Measurements from ENCODE around the gene RAB5A.
"Not testable (repeated sequence)": the region's sequence is repeated elsewhere in the genome, so short reads cannot be mapped to it uniquely, and the experiment has no call there.

The RAB5A gene

GRCh38 chr3:19946832-19947548 is at the start of gene RAB5A:
Gene RAB5A, plus strand, starts transcription at chr3:19947097. Its CDS starts 3,802 bp downstream, at chr3:19950899.
- DNase-seq (ENCODE audit: low read depth in 1 of 2, low spot score in 1 of 2): peak; percentile 91 to 96

GRCh38 chr3:19898721-19899120 is 48.2 kb upstream of the RAB5A start:
- no peak for DNase-seq (ENCODE audit: low read depth in 1 of 2, low spot score in 1 of 2)

DNA sequence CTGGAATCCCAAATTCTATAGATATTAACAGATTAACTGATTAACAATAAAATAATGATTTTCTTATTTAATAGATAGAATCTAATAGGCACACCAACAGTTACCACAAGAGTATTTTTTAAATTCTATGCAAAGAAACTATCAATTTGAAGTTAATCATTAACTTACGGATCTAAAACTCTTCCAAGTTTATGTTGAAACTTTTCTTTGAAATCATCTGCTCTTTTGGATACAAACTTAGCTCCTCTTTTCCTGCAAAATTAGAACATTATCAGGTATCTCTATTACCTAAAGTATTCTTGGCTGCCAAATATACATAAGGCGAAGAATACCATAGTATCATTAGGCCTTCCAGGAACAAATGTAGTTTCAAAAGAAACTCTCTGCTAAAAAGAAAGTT is 47.6 kb upstream of the RAB5A start:
- DNase-seq (ENCODE audit: low read depth in 1 of 2, low spot score in 1 of 2): no peak

DNA sequence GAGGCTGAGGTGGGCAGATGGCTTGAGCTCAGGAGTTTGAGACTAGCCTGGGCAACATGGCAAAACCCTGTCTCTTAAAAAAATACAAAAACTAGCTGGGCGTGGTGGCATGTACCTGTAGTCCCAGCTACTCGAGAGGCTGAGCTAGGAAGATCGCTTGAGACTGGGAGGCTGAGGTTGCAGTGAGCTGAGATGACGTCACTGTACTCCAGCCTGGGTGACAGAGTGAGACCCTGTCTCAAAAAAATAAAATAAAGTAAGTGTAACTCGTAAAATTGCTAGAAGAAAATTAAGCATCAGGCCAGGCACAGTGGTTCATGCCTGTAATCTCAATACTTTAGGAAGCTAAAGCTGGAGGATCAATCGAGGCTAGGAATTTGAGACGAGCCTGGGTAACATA is 47.1 kb upstream of the RAB5A start:
- DNase-seq (ENCODE audit: low read depth in 1 of 2, low spot score in 1 of 2): not testable (repeated sequence)

GRCh38 chr3:19901337-19901736 is 45.6 kb upstream of the RAB5A start:
- DNase-seq (ENCODE audit: low read depth in 1 of 2, low spot score in 1 of 2): no peak

GRCh38 chr3:19901918-19902317 is 45.0 kb upstream of the RAB5A start:
- no peak for DNase-seq (ENCODE audit: low read depth in 1 of 2, low spot score in 1 of 2)

DNA sequence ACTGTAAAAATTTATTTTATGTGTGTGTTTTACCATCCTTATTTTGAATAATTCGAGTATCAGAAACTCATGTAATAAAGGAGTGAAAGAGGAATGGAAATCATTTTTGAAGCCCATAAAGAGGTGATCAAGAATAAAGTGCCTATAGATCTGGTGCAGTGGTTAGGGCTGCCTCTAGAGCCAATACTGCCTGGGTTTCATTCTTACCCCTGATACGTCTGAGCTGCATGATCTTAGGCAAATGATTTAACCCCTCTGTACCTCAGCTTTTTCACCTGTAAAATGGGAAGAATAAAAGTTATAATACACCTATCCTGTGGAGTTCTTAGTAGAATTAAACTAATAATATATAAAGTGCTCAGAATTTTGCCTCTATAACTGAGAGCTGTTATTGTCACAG is 43.2 kb upstream of the RAB5A start:
- no peak for DNase-seq (ENCODE audit: low read depth in 1 of 2, low spot score in 1 of 2)

- DNase-seq (ENCODE audit: low read depth in 1 of 2, low spot score in 1 of 2): no peak
These were observed 39.4 kb upstream of the RAB5A start for GRCh38 chr3:19907523-19907922.

DNA sequence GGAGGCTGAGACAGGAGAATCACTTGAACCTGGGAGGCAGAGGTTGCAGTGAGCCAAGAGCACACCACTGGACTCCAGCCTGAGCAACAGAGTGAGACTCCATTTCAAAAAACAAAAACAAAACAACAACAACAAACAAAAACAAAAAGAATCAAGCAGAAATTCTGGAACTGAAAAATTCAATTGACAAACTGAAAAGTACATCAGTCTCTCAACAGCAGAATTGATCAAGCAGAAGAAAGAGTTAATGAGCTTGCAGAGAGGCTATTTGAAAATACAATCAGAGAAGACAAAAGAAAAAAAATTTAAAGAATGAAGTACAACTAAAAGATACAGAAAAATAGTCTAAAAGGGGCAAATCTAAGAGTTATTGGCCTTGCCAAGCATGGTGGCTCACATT is 35.4 kb upstream of the RAB5A start:
- no peak for DNase-seq (ENCODE audit: low read depth in 1 of 2, low spot score in 1 of 2)

DNA sequence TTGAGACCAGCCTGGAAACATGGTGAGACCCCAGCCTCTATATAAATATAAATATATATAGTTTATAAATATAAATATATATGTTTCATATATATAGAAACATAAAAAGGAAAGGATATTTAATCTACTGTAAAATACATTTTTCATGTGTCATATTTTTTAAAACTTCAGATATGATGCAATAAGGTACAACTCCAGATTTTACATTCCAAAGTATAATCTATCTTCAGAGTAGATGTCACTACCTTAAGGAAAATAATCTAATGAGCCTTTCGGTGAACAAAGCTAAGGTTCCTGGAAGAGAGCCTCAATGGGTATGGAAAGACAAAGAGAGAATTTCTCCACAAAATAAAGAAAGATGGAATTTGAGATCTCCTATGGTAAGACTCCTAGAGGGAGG is 29.7 kb upstream of the RAB5A start:
- no peak for DNase-seq (ENCODE audit: low read depth in 1 of 2, low spot score in 1 of 2)

DNA sequence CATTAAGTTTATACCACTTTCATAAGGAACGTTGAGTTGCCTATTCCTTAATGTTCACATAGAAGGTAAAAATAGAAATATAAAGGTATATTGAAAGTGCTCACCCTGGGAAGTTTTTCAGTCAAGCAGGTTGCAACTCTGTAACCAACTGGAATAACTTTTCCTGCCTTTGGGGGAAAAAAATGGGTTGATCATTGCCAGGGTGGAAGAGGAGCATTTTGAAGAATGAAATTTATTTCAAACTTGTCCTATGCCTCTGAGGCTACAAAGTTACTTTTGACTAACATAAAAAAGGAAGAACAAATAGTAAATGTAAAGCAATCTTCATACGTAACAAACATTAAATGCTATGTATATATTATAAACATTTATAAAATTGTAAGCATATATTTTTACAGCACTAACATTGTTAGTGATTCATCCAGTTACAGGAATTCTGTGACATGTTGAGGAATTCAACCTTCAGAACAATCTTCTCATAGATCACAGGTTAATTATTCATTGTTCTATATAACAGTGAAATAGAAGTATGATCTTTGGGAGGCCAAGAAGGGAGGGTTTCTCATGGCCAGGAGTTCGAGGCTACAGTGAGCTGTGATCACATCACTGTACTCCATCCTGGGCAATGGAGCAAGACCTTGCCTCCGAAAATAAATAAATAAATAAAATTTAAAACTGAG is 26.4 kb upstream of the RAB5A start:
- DNase-seq (ENCODE audit: low read depth in 1 of 2, low spot score in 1 of 2): no peak

GRCh38 chr3:19931180-19931692 is 15.7 kb upstream of the RAB5A start:
- DNase-seq (ENCODE audit: low read depth in 1 of 2, low spot score in 1 of 2): peak in 1 of 2 donors; percentile 35

- DNase-seq (ENCODE audit: low read depth in 1 of 2, low spot score in 1 of 2): no peak
These were observed 15.1 kb upstream of the RAB5A start for GRCh38 chr3:19931767-19932188.

GRCh38 chr3:19932422-19932821 is 14.5 kb upstream of the RAB5A start:
- DNase-seq (ENCODE audit: low read depth in 1 of 2, low spot score in 1 of 2): no peak

DNA sequence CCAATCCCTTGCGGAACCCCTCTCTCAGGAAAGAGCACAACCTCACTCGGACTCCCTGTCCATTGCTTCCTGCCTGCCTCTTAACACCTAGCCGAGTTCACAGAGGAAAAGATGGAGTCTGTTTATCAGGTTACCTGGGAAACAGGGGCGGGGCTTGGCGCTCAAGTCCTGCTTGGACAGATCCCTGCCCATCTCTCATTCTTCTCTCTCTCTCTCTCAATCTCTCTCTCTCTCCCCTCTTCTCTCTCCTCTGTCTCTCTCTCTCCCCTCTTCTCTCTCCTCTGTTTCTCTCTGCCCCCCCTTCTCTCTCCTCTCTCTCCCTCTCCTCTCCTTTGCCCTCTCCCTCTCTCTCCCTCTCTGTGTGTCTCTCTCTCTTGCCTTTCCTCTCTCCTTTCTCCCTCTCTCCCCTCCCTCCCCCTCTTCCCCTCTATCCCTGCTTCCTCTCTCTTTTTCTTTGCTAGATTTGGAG is 12.8 kb upstream of the RAB5A start, which contains the start of gene EFHB:
EFHB (minus strand) TSS at position 120 of the 469 bp plus-strand sequence. CDS start 199 bp downstream, outside the sequence.
- DNase-seq (ENCODE audit: low read depth in 1 of 2, low spot score in 1 of 2): no peak

DNA sequence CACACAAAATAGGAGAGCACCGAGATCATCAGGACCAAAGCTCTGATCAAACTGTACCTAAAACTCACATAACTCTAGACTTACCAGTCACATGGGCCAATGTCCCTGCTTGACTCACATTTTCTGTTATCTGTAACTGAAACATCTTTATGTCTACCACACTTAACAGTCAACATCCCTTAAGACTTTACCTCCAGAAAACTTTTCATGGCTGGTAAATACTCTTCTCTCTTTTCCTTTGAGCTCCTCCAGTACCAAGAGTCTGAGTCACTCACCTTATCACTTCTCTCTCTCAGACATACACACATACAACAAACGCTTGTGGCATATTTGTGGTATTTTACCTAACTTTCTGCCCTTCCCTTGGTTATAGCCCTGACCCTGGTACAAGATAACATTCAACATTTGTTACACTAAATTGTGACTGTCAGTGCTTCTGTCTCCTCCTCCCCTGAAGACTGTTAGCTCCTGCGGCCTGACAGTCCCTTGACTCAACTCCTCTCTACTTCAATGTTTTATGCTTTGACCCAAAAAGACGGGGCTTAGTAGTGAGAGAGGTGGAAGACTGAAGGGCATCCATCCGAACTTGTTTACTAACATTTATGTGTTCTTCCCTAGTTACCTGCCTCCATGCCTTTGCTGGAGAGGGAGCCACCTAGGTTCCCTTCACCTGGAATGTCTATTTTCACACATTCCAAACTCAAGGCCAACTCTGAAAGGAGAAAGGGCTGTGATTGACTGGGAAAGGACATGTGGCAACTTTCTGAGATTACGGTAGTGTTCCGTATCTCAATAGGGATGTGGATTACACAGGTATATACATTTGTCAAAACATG is 9.2 kb upstream of the RAB5A start:
- no peak for DNase-seq (ENCODE audit: low read depth in 1 of 2, low spot score in 1 of 2)

- DNase-seq (ENCODE audit: low read depth in 1 of 2, low spot score in 1 of 2): no peak
These were observed 8.6 kb upstream of the RAB5A start for GRCh38 chr3:19938295-19938627.

DNA sequence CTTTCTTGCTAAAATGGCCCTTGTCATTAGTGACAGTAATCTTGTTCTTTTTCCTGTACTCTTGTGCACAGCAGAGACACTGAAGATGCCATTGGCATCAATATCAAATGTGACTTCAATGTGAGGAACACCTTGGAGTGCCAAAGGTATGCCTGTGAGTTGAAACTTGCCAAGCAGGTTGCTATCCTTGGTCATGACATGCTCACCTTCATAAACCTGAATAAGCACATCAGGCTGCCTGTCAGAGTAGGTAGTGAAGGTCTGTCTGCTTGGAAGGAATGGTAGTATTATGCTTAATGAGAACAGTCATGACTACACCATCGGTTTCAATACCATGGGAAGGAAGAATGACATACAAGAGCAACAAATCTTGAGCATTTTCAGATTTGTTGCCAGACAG is 6.3 kb upstream of the RAB5A start:
- DNase-seq (ENCODE audit: low read depth in 1 of 2, low spot score in 1 of 2): no peak

DNA sequence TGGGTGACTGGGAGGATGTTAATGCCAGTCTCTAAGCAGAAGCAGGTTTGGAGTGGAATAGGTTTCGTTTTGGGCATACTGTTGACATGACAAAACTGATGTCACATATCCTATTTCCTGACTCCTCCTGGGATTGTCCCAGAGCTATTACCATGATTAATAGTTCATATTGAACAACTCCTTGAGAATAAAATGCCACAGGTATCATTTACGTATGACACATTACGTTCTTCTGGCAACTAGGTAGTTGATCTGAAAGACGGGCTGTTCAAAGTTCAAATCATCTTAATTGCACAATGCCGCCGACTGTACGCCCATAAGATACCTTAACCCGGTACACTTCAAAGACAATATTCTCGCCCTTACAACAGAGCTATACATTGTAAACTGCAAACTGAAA is 1.4 kb upstream of the RAB5A start:
- DNase-seq (ENCODE audit: low read depth in 1 of 2, low spot score in 1 of 2): no peak

DNA sequence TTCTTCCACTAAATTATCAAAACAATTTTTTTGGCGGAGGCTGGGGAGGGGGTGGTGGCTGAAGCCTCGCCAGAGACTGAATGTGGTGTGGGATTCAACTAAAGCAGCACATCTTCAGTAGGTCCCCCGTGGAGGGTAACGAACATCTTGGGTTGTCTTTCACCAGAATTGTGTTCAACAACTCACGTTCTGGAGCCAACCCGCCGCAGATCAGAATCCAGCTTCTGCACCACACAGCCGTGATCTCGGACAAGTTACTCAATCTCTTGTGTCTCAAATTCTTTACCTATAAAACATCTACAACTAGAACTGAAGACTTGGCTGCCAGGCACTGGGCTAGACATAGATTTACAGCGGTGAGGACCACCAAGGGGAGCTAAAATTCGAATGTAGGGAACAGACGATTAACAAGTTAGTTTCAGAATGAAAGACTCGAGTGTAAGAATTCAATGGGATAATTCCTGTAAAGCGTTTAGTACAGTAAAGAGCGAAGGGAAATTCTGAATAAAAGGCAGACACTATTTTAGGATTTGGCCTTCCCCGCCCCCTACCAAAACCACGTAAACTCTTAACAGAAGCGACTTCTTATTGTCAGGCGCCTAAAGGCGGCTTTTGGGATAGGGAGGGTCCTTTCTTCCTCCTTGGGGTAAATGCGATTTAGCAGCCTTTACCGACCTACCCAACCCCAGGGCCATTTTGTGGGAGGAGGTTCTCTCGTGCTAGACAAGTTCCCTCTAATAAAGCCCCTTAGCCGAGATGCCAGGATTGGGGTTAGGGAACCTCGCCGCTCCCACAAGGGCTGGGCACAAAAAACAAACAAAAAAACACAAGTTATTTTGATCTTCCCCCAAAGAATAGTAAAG is 697 bp upstream of the RAB5A start:
- DNase-seq (ENCODE audit: low read depth in 1 of 2, low spot score in 1 of 2): no peak
